NCI-H524 (cell line): ENCODE measurements around the gene CPTP.
A peak's percentile ranks its signal among the peaks of the same experiment; 100 is the strongest.
"Not testable (repeated sequence)": the region's sequence is repeated elsewhere in the genome, so short reads cannot be mapped to it uniquely, and the experiment has no call there.

Source experiments
- DNase-seq, 2 experiments: peaks; one replicate each; lab custom pipeline; 2025; lab: John Stamatoyannopoulos, UW

CPTP gene

DNA sequence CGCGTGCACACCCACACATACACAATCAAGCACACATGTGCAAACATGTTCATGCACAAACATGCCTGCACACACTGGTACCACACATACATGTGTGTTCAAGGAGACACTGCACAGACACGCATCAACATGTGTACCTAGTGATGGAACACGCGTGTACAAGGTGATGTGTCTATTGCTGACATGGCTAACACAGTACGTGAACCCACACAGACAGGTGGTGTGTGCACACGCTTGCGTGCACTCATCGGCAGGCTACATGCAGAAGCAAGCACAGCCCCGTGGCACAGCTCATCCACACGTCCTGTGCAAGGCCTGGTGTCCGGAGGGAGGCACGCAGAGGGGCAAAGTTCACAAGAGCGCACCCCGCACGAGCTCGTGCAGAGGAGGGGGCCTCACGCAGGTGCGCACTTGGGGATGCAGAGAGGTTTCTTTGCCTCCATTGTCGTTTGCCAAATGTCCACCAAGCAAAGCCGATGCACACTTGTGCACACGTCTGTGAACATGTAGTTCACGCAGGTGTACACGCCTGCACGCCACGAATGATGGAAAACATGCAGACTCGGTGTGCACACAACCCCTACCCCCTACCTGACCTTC lies 17.8 kb upstream of the CPTP start:
- no peak for DNase-seq

DNA sequence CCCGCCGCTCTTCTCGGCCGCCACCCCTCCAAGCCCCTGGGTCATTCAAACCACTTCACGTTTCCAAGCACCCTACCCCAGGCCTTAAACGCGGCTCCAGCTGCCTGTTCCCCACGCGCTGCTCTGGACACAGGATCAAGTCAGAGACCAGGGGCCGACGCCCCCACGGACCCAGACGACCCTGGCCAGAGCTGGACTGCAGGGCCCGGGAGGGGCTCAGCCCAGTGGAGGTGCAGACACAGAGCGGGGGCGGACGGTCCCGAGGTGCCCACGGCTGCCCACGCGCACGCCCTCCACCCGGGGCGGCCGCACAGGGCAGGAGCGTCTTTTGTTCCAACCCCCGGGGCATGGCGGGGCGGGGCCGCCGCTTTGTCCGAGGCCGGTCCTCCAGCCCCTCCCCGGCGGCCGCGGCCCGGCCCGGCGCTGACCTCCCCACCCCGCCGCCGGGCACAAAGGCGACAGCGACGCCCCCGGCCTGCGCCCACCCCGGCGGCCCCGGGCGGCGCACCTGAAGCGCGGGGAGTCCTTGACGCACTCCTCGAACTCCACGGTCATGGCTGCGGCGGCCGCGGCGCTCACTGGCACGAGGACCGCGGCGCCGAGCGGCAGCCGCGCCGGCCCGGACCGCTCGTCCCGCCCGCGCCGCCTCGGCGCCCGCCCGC lies 17.2 kb upstream of the CPTP start:
- DNase-seq: no peak

DNA sequence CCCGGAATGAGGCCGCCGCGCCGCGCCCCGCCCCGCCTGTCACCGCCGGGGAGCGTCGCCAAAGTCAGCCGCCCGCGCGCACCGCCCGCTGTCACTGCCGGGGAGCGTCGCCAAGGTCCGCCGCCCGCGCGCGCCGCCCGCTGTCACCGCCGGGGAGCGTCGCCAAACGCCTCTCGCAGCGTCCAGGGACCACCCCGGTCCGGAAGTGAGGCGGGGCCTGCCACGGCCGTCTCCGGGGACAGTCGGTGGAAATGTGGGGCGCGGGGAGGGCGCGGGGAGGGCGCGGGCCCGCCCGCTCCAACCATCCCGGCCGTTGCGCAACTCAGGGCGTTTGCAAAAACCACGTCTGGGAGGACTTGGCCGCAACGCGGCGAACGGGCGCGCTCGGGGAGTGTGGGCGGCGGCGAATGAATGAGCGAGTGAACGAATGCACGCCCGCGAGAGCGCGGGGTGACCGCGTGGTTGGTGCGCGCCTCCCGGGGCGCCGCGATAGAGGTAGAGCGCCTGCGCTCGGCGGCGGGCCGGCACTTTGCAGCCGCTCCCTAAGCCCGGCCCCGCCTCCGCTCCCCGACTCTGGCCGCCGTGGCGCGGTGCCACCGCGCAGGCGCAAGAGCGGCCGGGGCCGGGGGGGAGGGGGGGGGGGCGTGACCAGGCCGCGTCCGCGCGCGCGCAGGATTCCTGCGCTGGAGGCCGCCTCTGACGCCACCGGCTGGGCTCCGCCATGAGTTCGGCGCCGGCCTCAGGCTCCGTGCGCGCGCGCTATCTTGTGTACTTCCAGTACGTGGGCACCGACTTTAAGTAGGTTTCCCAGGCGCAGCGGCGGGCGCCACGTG lies 16.5 kb upstream of the CPTP start, which contains the start of the genes ACAP3 and PUSL1:
Gene ACAP3, minus strand, starts transcription at position 8 of the 833 bp plus-strand sequence. CDS start 115 bp downstream, outside the sequence.
Gene PUSL1, plus strand, starts transcription at position 675 of the 833 bp plus-strand sequence. Its CDS starts 47 bp downstream, at position 722.
- DNase-seq: peak; percentile 77 to 86

DNA sequence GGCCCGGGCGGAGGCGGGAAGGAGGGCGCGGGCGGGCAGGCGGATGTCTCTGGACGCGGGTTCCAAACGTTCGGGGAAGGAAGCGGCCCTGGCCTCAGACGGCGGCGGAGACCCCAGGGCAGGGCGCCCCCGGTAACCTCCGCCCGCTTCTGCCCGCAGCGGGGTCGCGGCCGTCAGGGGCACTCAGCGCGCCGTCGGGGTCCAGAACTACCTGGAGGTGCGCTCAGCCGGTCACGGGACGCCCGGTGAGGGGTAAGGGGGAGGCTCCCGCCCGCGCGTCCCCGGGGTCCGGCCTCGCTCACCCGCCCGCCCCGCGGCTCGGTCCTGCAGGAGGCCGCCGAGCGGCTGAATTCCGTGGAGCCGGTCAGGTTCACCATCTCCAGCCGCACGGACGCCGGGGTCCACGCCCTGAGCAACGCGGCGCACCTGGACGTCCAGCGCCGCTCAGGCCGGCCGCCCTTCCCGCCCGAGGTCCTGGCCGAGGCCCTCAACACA lies 15.8 kb upstream of the CPTP start:
- no peak for DNase-seq

DNA sequence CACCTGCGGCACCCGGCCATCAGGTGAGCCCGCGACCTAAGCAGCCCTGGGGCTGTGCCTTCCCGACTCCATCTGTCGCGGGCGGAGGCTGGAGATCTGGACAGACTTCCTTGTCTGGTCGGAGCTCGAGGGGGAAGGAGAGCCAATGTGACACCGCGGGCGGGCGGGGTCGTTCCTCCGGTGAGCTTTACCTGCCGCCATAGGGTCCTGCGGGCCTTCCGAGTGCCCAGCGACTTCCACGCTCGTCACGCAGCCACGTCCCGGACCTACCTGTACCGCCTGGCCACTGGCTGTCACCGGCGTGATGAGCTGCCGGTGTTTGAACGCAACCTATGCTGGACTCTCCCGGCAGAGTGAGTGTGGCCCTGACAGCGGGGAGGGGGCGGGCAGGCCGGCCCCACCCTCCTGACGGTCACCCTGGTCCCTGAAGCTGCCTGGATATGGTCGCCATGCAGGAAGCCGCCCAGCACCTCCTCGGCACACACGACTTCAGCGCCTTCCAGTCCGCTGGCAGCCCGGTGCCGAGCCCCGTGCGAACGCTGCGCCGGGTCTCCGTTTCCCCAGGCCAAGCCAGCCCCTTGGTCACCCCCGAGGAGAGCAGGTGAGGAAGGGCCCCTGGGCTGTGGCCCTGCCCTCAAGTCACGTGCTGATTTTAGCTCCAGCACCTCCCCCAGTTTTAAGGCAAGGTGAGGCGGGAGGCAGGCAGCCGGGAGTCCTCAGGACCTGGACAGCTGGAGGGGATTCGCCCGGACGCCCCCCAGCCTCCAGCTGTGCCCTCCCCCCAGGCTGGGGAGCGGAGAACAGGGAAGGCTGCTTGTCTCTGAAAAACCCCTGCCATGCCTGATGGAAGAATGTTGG lies 15.1 kb upstream of the CPTP start:
- peak in 1 of 2 experiments; percentile 26 for DNase-seq

DNA sequence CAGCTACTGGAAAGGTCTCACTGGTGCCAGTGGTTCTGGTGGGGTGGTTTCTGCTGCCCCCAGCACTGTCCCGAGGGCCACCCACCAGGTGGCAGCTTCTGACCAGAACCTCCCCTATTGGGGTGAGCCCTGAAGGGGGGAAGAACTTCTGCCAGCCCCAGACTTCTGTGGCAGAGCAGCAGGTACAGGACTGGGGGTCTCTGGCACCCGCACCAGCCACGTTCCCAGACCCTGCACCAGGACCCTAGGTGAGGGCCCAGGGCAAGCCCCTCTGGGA lies 14.6 kb upstream of the CPTP start:
- DNase-seq: no peak

DNA sequence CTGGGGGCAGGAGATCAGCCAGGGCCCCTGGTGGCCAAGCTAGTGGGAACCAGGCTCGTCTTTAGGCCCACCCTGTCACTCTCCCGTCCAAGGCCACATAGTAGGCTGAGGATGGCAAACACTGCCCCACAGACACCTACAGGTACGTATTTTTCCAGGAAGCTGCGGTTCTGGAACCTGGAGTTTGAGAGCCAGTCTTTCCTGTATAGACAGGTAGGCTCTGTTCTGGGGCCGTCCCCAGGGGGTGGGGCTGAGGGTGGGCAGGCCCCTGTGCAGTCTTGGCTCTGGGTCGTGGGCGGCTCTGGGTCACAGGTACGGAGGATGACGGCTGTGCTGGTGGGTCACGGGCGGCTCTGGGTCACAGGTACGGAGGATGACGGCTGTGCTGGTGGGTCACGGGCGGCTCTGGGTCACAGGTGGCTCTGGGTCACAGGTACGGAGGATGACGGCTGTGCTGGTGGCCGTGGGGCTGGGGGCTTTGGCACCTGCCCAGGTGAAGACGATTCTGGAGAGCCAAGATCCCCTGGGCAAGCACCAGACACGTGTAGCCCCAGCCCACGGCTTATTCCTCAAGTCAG lies 14.0 kb upstream of the CPTP start:
- DNase-seq: no peak

DNA sequence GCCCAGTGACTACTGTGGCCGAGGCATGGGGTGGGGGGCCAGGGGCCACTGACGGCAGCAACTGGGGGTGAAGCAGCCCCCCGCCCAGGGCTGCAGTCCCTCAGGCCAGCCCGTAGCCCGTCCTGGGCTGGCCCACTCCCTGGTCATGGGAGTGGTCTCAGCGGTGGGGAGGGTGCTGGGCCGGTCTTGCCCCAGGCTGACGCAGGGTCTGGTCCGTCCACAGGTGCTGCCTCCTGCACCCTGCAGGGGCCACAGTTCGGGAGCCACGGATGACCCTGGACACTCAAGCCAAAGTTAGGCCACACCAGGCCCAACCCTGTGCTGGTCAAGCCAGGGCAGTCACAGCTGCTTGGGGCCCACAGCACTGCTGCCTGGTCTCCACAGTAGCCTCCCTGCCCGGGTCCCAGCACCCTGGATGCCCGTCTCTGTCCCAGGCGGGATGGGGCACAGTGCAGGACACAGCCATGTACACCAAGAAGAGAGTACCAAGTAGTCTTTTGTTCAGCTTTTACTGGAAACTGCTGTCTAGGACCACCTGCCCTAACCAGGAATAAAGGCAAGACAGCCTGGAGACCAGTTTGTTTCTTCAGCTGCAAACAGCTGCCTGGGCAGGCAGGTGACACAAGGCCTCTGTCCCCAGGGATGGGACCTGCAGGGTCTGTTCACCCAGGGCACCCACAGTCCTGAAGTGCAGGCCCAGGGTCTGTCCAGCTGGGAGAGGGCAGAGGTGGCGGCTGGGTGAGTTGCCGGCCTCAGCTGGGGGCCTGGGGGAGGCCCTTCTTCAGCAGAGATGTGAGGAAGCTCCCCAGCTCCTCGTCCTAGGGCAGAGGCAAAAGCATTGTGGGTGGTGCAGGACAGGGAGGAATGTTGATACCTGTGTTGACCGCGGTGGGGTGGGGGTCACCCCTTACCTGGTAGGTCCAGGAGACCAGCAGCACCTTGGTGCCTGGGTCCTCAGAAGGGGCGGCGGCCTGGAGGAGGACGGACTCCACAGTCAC lies 13.2 kb upstream of the CPTP start:
- DNase-seq: no peak

DNA sequence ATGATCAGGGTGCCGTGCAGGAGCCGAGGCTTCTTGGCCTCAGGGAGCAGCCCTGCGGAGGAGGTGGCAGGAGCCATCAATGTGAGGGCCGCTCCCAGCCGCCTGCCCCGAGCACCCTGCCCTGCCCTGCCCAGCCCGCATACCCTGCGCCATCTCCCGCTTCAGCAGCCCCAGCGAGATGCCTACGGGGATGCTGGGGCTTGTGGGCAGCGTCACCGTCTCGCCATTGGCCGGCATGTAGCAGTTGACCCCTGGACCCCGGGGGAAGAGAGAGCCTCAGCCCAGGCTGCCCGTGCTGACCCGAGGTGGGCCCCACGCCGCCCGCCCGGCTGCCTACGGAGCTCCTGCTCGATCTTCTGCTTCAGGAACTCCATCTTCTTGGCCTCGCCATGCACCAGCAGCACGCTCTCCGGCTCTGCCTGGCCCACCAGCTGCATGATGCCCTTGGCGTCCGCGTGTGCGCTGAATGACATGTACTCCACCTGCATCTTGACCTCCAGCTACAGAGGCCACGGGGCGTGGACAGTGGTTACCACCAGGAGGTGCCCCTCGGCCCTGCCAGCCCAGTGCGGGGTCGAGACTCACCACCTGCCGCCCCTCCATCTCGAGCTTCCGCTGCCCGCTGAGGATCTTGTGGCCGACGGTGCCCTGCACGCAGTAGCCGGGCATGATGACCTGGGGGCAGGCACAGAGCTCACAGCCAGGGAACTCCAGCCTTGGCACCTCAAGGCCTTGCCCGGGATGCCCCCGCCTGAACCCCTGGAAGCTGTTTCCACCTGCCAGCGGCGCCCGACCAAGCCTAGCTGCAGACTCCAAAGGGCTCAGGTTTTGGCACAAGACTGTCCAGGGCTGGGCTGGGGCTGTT lies 11.9 kb upstream of the CPTP start:
- no peak for DNase-seq

DNA sequence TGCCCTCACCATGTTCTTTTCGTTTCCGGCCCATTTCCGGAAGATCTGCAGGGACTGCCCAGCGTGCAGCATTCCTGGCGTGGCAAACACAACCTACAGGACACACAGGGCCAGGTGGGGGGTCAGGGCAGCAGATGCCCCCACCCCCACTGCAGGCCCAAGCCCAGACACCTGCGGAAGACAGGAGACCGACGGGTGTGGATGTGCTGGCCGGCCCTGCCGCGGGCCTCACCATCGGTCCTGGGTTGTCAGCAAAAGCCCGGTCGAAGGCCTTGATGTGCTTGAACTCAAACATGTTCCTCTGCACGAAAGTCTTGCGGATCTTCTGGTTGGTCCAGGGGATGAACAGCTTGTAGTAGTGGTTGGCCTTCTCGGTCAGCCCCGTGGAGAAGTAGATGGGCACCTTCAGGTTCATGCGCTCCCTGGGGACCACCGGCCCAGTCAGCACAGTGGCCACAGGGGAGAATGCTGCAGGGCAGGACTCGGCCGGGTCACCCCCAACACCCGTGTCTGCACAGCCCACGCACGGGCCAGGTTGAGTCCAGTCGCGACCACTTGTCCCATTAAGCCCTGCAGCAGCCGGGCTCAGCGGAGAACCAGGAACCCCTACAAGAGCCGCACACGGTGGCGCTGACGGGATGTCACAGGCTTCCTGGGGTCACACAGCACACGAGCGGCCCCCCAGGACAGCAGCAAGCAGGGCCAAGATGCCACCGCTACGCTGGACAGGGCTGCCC lies 10.9 kb upstream of the CPTP start:
- DNase-seq: no peak

DNA sequence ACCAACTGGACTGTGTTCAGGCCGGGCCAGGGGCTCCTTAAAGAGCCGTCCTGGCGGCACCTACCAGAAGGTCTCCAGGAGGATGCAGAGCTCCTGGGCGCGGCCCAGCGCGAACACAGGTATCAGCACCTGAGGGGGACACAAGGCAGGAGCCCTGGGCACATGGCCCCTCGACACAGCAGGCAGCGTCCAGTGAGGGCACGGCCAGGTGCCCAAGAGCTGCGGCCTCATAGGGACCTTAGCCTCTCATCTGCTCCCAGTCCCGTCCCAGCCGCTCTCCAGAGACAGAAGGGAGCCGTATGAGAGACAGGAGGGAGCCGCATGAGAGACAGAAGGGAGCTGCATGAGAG lies 10.4 kb upstream of the CPTP start:
- DNase-seq: no peak

DNA sequence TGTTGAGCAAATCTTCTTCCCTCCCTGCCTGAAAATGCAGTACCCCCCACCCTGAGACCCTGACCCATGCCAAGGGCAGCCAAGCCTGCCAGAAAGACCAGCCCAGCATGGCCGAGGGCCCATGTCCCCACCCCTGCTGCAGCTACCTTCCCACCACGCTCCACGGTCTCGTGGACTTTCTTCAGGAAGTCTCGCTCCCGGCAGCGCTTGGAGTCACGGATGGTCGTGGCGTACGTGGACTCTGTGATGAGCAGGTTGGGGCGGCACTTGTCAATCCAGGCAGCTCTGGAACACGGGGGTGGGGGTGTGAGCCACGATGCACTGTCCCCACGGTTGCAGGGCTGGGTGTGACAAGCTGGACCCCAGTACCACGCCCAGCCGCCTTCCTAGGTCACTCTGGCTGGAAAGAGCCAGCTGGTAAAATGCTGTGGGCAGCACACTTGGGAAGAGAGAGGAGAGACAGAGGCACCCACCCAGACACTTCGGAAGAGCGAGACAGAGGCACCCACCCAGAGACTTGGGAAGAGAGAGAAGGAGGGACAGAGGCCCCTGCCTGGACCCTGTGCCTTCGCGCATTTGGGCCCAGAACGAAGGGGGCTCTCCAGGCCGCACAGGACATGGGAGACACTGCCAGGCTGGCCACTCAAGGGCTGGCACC lies 9.8 kb upstream of the CPTP start:
- DNase-seq: no peak

DNA sequence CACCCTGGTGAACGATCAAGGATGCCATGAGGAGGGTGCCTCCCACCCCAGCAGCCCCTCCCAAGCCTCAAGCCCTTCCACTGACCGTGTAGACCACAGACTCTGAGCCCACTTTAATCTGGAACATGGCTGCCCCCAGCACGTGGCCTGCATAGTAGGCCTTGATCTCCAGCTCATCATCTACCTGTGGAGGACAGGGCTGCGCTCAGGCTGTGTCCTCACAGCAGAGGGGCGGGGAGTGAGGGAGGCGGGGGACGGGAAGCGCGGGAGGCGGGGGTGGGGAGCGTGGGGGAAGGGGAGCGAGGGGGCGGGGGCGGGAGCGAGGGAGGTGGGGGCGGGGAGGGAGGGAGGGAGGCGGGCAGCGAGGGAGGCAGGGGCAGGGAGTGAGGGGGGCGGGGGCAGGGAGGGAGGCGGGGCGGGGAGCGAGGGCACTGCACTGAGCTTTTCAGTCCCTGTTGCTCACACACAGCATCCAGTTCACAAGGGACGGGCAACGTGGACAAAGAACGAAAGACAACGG lies 9.1 kb upstream of the CPTP start:
- DNase-seq: no peak

DNA sequence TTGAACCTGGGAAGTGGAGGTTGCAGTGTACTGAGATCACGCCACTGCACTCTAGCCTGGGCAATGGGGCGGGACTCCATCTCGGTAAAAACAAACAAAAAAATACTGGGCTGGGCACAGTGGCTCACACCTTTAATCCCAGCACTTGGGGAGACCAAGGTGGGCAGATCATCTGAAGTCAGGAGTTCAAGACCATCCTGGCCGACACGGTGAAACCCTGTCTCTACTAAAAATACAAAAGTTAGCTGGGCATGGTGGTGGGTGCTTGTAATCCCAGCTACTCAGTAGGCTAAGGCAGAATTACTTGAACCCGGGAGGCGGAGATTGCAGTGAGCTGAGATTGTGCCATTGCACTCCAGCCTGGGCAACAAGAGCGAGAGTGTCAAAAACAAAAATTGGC lies 8.4 kb upstream of the CPTP start:
- DNase-seq: not testable (repeated sequence)

DNA sequence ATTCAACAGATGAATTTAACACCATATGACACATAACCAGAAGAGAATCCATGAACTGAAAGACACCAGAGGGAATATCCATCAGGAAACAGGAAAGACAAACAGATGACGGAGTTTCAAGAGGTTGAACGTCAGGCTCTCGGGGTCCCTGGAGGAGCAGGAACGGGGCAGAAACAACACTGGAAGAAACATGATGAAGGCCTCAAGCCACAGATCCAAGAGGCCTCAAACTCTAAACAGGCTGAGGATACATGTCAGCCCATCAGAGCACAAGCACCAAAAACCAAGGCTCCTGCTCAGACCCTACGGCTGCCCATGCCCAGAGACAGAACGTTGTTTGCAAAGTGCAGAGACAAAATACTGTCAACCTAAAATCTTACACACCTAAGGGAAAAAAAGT lies 7.2 kb upstream of the CPTP start:
- no peak for DNase-seq

DNA sequence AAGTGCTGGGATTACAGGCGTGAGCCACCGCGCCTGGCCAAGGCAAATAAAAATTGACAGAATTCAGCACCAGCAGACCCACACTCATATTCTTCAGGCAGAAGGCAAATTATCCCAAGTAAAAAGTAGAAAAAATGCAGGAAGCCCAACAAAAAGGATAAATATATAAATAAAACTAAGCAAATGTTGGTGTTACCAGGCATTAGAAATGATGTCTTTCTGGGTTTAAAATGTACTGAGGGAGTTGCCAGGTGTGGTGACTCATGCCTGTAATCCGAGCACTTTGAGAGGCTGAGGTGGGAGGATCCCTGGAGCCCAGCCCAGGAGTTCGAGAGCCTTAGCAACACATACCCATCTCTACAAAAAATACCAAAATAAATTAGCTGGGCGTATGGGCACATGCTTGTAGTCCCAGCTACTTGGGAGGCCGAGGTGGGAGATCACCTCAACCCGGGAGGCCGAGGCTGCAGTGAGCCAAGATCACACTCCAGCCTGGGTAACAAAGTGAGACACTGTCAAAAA lies 6.4 kb upstream of the CPTP start:
- peak in 1 of 2 experiments; percentile 56 for DNase-seq

DNA sequence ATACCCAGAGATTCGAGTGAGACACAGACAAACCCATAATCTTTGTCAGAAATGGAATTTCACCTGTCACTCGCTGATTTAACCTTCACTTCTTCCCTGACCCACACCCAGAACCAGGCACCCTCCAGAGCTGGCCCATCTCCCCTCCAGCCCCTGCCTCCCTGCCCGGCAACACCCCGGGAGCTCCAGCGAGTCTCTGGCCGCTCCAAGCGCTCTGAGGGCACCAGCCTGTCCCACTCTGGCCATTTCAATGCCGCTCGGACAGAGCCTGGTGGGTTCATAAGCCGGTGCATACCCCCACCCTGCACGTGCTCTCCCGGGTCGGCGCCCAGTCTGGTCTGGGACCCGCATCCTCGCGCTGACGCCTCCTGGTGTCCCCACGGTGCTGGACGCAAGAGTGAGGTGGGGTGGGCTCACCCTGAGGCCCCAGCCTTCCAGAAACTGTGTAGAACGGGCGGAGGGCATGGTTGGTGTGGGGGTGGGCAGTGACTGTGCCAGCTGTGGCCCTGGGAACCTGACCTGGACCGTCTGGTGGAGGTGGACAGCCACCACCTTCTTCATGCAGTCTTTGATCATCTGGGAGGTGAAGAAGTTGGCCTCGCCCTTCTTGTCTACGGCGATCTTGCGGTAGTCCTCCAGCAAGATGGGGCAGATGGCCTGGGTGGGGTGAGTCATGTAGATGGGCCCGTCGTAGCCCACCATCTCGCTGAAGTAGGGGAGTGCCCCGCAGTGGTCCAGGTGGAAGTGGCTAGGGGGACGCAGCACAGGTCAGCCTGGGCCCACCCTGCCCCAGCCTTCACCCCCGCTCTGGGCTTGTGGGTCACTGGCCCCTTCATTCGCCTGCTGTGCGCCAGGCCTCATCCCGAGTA lies 5.6 kb upstream of the CPTP start:
- no peak for DNase-seq
